Inferior parietal cortex (tissue), 1 donor: Measurements from ENCODE around the gene KLHL6.
"Not testable (repeated sequence)": the region's sequence is repeated elsewhere in the genome, so short reads cannot be mapped to it uniquely, and the experiment has no call there.

Experiments used
- DNase-seq: peaks from one replicate; pipeline ENCODE4 v3.0.0-alpha.2; 2016; ENCODE audit errors: extremely low spot score

The KLHL6 gene, protein sequence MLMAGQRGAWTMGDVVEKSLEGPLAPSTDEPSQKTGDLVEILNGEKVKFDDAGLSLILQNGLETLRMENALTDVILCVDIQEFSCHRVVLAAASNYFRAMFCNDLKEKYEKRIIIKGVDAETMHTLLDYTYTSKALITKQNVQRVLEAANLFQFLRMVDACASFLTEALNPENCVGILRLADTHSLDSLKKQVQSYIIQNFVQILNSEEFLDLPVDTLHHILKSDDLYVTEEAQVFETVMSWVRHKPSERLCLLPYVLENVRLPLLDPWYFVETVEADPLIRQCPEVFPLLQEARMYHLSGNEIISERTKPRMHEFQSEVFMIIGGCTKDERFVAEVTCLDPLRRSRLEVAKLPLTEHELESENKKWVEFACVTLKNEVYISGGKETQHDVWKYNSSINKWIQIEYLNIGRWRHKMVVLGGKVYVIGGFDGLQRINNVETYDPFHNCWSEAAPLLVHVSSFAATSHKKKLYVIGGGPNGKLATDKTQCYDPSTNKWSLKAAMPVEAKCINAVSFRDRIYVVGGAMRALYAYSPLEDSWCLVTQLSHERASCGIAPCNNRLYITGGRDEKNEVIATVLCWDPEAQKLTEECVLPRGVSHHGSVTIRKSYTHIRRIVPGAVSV

DNA sequence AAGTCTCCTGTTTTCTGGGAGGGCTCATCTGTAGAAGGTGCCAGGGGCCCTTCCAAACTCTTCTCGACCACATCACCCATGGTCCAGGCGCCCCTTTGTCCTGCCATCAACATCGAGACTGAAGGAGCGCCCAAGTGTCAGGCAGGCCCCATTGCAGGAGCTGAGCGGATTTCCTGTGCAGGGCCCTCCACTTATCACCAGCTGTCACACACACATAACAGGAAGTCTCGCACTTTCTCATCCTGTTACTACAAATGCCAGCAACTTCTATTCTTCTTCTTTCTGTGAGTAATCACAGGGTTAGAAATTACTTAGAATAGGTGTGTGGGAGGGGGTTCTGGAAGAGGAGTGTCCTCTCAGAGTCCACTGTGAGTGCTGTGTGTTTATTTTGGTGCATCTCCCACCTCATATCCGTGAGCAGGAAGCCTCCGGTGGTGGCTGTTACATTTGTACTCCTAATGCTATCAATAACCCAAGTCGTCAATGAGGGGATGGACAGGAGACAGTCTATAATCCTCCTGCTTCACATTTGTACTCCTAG is at the start of gene KLHL6:
TSS of gene KLHL6 (minus strand) at position 166 of the 541 bp plus-strand sequence. CDS start at position 113, 53 bp downstream.
- DNase-seq, result no peak

DNA sequence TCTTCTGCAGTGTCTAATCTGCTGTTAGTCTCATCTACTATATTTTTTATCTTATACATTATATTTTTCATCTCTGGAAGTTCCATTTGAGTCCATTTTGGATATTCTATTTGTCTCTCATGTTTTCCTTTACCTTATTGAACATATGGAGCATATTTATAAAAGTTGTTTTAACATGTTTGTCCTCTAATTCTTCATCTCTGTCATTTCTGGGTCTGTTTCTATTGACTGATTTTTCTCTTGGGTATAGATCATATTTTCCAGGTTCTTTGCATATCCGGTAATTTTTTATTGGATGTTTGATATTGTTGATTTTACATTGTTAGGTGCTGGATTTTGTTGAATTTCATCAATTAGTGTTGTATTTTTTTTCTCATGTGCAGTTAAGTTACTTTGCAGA is 42.5 kb upstream of the KLHL6 start:
- DNase-seq, result no peak

DNA sequence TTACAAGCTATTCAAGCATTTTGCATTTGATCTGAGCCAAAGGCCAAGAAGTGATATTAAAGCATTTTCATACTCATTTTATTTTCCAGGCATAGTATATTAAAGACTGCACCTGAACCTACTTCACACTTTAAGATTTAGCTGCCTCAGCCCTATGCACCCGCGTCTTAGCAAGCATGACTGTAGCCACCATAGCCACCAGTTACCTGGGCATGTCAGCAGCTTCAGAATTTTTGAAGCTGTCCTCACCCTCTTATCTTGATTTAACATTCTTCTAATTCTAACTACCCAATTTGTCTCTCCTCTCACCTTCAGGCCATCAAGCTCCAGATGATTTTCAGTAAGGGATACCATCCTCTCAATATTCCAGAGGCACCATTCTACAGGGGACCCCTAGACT is 39.1 kb upstream of the KLHL6 start:
- no peak for DNase-seq

DNA sequence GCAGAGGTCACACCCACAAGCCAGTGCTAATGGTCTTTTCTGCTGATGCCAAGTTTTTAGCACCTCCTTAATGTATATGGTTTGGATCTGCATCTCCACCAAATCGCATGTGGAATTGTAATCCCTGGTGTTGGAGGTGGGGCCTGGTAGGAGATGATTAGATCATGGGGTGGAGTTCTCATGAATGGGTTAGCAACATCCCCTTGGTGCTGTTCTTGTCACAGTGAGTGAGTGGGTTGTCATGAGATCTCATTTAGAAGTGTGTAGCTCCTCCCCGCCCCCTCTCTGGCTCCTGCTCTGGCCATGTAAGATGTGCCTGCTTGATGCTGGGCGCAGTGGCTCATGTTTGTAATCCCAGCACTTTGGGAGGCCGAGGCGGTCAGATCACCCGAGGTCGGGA is 37.3 kb upstream of the KLHL6 start:
- no peak for DNase-seq

DNA sequence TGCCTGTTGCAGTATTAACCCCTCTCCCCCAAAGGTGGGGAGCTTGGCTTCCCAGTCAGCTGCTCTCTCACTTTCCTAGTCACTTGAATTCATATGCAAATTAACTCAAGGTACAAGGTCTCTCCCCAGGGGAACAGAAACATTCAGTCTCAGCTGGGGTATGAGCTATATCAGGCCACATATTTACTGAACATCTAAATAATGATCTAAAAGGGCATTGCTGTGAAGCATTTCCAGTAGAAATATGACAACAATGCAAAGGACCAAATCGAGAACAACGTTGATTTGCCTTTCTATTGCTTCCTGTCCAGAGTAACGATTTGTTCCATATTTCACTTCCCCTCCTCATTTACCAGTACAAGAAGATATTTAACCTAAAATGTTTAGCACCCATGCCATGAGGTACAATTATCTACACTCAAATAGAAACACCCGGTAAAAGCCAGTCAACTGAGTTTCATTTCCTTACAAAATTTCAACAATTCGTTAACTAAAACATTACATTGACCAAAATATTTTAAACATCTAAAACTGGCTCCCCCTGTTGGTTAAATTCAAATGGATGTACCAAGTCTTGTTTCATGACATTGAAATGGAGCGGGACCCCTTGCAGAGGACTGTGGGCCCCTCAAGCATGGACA is 36.5 kb upstream of the KLHL6 start:
- DNase-seq, result no peak

DNA sequence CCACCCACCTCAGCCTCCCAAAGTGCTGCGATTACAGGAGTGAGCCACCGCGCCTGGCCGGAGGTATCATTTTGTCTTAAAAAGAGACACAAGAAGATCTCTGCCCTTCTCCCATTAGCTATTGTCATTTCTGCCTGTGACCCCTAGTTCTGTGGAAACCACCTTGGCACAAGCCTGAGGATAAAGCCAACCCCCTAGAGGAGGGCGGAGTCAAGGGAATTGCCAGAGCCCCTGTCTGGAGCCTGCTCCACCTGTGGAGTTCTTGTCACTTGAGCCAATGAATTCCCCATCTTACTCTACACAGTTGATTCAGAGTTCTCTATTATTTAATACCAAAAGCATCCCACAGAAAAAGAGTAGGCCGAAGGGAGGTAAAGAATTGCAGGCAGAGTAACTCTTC is 34.9 kb upstream of the KLHL6 start:
- DNase-seq, result no peak

DNA sequence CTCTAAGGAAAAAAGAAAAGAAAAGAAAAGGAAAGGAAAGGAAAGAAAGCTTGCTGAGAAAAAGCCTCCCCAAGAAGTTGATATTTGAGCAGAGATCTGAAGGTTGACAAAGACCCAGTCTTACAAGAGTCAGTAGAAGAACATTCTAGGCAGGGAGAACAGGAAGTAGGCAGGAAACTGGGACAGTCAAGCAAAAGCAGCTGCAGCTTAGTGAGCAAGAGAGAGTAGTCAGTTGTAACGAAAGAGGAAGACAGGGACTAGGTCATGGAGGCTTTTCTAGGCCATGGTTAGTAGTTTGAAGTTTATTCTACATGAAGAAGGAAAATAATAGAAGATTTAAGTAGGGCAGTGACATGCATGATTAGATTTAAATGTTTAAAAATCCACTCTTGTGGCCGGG is 31.8 kb upstream of the KLHL6 start:
- no peak for DNase-seq

DNA sequence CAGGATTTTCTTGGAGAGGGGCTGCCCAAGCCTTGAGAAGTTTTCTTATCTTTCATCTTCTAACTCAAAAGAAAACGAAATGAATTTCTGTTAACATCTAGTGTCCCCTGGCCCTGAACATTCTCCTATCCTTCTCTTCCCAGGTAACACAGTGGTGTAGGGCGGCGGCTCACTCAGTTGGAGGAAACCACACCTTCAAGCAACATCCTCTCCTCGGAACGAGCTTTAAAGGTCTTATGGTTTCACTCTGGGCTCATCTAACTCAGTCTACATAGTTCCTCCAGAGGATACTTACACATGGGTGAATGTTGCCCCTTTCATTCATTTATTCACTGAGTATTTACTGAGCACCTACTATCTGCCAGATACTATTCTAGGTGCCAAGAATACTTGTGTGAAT is 31.0 kb upstream of the KLHL6 start:
- no peak for DNase-seq

DNA sequence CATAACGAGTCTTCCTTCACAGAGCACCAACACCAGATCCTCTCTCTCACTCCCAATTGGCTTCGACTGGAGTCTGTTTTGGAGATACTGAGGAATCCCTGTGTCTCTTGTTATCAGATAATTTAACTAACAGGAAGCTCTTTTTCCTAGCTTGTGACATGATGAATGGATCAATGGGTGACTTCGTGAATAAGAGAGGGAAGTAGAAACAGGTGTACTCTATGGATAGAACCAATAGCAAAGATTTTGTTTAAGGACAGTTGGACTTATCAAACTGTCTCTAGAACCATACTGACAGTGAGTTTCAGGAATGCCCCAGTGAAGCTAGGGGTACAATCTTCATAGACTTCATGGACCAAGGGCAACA is 29.4 kb upstream of the KLHL6 start:
- no peak for DNase-seq

DNA sequence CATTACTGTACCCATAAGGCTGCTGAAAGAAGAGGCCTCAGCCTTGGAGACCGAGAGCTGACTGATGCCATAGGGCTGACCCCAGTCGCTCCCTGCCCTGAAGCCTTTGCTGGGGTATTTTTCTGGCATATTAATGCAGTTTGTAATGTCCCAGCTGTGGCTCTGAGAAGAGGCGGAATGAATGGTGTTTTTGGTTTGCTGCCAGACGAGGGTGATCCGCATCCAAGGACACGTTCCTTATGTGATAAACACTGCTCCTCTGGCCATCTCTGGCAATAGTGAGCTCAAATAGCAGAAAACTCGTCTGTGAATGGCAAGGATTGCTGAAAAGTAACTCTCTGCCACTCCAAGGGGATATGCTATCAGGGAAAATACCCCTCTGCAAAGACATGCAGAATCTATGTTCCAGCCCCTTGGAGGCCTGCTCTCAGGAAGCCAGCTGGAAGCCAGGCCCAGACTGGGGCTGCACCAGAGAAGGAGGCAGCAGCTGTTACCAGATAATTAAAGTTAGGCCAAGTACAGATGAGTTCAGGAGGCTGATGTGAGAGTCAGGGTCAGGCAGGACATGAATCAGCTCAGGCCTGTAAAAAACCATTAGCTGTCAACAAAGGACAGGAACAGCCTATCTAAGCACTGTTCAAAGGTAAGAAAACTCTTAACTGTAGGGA is 28.9 kb upstream of the KLHL6 start:
- DNase-seq, result peak; percentile 61

DNA sequence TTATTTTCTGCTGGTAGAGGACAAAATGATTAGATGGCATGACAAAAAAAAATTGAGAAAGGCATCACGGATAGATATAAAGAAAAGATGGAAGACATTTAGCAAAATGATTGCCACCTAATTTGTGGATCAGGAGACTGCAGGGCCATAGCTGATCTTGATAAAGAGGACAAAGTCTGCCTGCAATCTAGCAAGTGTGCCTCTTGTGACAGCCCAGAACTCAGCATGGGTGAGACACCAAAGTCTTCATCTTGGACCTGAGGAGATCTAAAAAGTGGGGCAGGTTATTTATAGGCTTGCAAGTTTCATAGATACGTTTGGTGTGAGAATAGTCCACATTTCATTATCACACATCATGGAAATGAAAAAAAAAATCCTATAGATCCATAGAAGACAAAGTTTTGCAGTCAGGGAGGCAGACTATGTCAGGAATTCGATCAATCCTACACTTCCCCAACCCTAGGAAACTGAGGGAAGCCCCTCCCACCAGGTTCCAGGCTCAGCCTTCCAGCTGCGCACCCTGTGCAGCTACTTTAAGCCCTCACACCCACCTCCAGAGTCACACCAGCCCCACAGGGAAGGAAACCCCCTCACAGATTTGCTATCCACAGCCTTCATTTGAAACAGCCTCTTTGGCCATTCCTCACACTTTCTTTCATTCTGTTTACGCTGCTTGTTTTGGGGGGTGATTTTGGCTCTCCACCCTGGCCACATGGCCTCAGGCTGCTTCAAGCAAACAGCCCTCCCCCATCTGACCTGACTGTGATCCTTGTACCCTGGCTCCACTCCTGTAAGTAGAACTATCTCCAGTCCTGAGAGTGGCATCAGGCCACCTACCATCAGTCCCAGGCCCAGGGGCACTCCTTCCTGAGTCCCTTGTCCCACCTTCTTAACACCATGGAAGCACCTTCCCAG is 28.1 kb upstream of the KLHL6 start:
- DNase-seq, result no peak

DNA sequence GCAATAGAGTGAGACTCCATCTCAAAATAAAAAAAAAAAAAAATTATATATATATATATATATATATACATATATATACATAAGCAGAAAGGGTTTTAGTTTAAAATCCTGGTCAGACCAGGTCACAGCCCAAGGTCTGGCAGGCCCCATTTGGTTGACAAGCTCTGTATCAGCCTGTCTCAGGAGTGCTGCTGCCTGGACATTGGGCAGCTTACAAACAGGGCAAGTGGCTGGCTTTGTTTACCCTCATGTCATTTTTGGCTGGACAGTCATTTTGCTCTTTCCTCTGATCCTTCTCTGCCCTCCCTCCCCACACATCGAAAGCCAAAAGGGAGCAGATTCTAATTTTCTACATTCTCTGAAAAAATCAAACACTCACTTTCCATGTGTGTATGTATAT is 26.7 kb upstream of the KLHL6 start:
- no peak for DNase-seq

DNA sequence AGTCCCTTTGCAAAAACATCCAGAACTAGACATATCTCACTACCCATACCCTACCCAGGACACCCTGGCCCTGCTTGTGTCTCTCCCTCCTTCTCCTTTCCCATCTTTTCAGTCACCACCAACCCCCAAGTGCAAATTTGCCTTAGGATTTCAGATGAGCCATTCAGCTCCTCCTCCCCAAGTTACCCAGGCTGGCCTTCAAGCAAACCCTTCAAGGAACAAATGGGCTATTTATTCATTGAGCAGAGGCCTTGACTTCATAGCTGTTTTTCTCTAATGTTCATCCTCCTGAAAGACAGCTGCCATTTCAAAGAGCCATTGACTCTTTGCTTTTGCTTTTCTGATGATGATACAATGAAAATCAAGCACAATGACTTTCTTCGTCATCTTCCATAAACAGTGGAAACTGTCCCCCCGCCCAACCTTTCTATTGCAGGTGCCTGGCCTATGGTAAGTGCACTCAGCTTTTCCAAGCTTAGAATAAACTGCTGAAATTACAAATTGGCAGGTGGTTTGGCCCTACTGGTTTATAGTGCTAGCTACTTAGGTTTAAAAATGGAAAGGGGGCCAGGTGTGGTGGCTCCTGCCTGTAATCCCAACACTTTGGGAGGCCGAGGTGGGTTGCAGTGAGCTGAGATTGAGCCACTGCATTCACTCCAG is 26.1 kb upstream of the KLHL6 start:
- DNase-seq, result no peak

DNA sequence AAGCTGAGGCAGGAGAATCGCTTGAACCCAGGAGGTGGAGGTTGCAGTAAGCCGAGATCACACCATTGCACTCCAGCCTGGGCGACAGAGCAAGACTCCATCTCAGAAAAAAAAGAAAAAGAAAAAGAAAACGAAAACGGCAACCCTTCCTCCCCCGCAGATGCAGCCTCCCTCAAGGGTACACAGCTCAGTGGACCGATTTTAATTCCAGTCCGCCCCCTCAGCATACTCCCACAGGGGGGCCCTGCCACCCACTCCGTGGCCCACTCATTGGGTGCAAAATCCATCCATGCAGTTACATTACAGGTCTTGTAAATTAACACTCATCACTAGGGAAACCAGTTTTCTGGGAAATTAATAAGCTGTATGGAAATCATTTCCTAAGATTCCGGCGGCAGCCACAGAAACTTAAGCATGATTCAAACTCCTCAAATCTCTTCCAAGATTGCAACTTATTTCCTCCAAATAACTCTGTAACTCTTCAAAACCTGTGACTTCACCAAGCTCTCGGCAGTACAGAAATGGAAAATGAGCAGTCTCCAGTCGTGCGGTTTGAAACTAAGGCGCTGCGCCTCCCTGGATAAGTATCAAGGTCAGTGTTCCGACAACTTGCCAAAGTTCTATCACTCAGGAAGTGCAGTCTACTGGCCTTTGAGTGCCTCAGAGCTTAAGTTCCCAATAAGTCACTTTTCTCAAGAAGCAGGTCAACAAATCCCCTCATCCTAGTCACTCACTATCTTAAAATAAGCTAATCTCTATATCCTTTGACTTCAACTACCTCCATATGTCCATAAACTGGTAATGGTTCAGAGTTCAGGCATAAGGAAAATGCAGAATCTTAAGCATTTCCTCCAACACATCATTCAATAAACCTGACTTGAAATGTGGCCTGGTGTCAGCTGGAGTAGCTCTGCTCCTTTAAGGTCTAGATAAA is 24.7 kb upstream of the KLHL6 start:
- DNase-seq, result no peak

DNA sequence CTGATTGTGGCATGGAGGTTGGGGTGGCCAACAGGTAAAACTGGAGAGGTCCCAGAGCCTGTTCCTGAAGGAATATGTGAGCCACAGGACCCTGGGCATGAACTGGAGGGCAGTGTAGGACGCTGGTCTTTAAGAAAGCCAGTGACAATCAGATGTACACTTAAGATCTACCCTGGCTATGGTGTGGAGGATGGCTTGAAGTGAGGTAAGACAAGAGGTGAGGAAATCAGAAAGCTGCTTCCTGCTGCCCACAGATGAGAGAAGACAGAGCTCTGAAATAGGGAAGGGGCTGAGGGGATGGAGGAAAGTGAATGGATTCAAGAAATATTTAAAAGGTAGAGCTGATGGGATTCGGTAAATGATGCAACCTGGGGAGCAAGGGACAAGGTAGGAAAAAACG is 22.7 kb upstream of the KLHL6 start:
- no peak for DNase-seq

DNA sequence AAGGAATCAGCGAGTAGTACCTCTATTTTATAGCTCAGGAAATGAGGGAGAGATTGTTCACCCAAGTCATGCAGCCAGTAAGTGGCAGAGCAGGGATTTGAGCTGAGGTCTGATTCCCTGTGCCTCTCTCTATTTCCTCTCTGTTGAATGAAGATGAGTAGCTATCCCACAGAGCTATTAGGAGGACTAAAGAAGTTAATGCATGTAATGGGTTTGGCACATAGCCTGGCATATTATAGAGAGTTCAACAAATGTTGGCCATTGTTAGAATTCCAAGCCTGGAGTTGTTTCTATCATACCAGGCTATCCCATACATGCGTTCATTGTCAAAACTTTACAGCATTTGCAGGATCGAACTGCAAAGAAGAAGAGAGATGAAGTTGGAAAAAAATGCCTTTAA is 21.8 kb upstream of the KLHL6 start:
- no peak for DNase-seq

DNA sequence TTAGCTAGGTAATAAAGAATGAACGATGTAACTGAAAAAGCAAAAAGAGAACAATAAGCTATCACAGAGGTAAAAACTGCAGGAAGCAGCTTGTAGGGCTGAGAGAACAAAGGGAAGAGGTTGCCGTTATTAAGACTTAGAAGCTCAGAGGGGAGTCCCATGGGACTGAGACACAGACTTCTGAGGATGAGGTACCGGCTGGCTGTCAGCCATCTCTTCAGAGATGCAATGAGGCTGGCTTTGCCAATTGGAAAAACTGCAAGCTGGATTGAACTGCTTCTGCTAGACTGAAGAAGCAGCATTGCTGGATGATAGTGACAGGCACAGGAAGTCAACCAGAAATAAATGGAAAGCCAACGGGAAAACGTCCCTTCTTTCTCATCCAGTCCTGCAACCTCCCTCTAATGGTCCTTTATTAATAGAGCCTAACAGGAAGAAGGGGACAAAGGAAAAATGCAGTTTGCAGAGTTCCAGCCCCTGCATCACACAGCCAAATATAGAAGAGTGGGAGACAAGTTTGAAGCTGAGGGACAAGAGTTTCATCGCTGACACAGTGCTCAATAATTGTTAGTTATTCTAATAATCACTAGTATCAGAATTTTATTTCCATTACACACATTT is 21.1 kb upstream of the KLHL6 start:
- DNase-seq, result no peak

DNA sequence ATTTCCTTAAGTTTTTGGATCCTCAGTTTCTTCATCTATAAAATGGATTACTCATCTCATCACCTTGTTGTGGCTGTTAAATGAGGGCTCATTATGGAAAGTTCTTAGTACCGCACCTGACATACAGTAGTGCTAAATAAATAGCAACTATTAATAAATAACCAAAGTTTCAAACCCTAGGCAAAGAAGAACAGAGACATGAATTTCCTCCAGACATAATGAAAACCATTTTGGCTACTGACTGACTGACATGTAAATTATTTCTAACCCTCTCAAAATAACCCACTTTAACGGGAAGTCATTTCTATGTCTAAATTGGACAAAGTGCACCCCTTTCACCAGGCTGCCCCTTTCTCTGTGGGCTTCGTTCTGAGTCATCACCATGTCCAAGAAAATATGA is 17.4 kb upstream of the KLHL6 start:
- DNase-seq, result no peak

DNA sequence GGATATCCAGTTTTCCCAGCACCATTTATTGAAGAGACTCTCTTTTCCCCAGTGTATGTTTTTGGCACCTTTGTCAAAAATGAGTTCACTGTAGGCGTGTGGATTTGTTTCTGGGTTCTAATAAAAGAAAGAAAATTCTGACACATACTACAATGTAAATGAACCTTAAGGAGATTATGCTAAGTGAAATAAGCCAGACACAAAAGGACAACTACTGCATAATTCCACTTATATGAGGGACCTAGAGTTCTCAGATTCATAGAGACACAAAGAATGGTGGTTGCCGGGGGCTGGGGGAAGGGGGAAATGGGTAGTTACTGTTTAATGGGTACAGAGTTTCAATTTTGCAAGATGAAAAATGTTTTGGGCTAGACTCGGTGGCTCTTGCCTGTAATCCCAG is 14.7 kb upstream of the KLHL6 start:
- not testable (repeated sequence) for DNase-seq
